Astrocyte of the cerebellum (primary cell): ENCODE data around the gene NOC2L.

Experiments
- DNase-seq: peaks from one replicate; pipeline ENCODE4 v3.0.0-alpha.2; 2011; ENCODE audit warnings: low read depth
- H3K4me3 ChIP-seq: 2 replicates; pipeline ENCODE4 v1.5.1; 2011; ENCODE audit warnings: mild to moderate bottlenecking, low read depth, low read length, moderate library complexity
- CTCF ChIP-seq: IDR thresholded peaks from 2 replicates; pipeline ENCODE4 v1.5.1; 2012; ENCODE audit warnings: low read length, low read depth, moderate library complexity, mild to moderate bottlenecking; ENCODE audit errors: missing control alignments
- in situ Hi-C: cut with HindIII; loops from 2 replicates; pipeline ENCODE4 v1.10.0; 2017; ENCODE audit warnings: low sequenced_read_pairs

NOC2L gene

GRCh38 chr1:910311-910880 is 48.7 kb downstream of the NOC2L start:
- in situ Hi-C loops = no loop called here
- no peak for DNase-seq
- TF ChIP-seq CTCF = no peak
- no peak overlapping the region for H3K4me3 ChIP-seq

DNA sequence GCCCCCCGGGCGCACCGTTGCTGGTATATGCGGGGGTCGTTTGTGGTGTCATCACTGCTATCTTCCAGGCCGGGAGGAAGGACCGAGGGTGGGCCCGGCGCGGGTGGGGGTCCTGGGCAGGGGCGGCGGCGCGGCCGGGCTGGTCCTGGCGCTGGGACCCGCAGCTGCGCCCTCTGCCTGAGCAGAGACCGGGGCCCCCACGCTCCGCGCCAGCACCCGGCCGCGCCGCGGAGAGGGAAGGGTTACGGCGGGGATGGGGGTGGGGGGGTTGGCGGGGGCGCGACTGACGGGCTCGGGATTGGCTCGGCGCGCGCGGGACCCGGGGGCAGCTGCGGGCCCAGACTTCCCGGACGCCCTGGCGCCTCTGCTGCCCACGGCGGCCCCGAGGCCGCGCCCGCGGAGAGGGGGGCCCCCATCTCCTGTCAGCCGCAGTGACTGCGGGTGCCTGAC is 49.2 kb downstream of the NOC2L start:
- DNase-seq = no peak
- no peak overlapping the region for H3K4me3 ChIP-seq
- no peak for TF ChIP-seq CTCF
- in situ Hi-C loops = no loop called here

GRCh38 chr1:908661-909060 is 50.4 kb downstream of the NOC2L start:
- no peak for TF ChIP-seq CTCF
- DNase-seq = no peak
- H3K4me3 ChIP-seq = no peak overlapping the region
- in situ Hi-C loops = no loop called here

GRCh38 chr1:907611-908451 is 51.2 kb downstream of the NOC2L start:
- DNase-seq = no peak
- in situ Hi-C loops = no loop called here
- no peak for TF ChIP-seq CTCF
- no peak overlapping the region for H3K4me3 ChIP-seq

DNA sequence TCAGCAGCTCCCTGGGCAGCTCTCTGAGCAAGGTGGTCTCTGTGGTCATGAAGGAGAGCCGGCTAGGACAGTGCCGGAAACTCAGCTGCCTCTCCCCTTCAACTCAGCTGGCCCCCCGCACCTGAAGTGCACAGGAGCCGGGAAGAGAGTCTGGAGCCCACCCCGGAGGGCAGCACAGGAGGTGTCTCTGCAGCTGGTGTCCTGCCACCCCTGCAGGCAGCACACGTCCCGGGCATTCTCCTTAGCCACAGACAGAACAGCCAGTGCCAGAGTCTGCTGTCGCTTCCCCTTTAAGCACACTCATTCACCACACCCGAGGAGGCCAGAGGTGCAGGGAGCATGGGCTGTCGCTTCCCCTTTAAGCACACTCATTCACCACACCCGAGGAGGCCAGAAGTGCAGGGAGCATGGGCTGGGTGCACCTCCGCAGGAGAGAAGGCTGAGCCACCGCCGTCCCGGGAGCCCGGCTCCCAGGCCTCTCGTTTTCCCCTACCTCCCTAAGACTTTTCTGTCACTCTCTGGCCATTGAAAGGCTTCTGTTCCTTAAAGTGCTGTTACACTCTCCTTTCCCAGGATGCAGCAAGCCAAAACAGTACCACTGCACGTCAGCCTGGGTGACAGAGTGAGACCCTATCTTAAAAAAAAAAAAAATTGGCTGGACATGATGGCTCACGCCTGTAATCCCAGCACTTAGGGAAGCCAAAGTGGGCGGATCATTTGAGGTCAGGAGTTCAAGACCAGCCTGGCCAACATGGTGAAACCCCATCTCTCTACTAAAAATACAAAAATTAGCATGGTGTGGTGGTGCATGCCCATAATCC is 52.2 kb downstream of the NOC2L start:
- DNase-seq = no peak
- no peak for TF ChIP-seq CTCF
- in situ Hi-C loops = no loop called here
- no peak overlapping the region for H3K4me3 ChIP-seq

DNA sequence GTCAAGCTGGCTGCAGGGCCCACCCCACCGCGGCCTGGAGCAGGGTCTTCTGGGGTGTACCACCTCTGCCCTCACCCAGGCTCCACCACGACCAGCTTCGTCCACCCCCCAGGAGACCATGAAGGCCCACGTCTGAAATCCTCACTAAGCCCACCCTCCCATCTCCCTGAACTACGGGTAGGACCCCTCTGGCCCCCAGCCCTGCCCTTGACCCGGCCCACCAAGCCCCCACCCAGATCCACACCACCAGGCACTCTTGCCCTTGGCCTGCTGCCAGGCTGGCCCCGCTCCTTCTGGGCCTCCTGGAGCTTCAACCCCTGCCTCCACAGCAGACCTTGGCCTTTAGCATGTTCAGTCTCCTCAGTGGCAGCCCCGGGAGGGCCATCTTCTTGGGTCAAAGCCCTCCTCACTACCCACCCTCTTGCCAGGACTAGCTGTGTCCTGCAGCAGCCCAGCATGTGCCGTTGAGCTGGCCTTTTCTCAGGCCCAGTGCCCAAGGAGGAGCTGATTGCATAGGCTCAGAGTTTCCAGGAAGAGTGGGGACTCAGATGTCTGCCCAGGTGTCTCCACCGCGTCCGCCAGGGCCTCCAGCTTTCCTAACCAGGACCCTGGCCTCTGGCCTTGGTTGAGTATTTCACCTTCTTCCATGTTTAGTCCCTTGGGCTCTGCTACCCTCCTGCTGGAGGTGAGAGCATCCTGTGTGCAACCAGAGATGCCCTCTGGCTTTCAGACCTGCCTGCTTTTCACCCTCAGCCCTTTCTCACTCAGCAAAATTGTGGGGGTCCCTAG is 53.1 kb downstream of the NOC2L start:
- in situ Hi-C loops = no loop called here
- no peak for DNase-seq
- H3K4me3 ChIP-seq = peak overlapping the region; percentile 47
- no peak for TF ChIP-seq CTCF
